Lower leg skin (tissue), 3 donors: ENCODE results near the gene EBF3.

Source experiments
- POLR2A ChIP-seq, 2 donors: fragments of 450-650 bp; IDR thresholded peaks; one replicate each; pipeline ENCODE4 v1.6.1; 2016 to 2017; ENCODE audit warnings: antibody characterized with exemption in 2 of 2, mild to moderate bottlenecking in 1 of 2, moderate library complexity in 1 of 2
- TF ChIP-seq, protein P1 (sequence below), 3 donors: fragments of 450-650 bp; IDR thresholded peaks; one replicate each; pipeline ENCODE4 v1.5.1; 2016; ENCODE audit warnings: antibody characterized with exemption in 3 of 3, mild to moderate bottlenecking in 3 of 3, moderate library complexity in 2 of 3

DNA sequence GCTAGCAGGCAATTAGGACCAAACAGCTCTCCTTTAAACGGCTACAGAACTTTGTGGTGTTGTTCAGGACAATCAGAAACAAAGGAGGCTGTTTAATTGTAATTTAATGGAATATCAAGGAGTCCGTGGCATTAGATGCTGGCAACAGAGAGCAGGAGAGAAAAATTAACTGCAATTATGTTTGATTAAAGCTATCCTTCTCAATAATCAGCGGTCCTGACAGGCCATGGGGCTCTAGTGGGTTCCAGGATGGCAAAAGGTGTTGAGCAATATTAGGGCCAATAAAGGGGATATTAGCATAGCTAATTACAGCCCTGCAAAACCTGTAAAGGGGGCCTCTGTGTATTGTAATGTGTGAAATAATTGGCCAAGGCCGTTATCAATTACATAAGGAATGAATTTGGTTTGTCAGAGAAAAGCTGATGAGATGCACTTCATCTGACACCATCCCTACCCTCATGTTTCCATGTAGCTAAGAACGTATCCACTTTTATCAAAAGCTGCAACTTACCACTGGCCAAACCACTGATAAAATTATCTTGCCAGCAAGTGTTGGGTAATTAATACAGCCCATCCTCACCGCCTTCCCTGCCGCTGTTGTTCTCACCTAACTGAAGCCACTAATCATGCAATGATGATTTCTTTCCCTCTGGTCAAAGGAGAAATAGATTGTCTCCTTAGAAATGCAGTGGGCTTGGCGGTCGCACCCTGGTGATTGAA, 81.6 kb downstream of the EBF3 start:
- no peak for TF ChIP-seq POLR2A (IDR thresholded peaks at IDR 0.05)
- TF ChIP-seq, protein P1, sequence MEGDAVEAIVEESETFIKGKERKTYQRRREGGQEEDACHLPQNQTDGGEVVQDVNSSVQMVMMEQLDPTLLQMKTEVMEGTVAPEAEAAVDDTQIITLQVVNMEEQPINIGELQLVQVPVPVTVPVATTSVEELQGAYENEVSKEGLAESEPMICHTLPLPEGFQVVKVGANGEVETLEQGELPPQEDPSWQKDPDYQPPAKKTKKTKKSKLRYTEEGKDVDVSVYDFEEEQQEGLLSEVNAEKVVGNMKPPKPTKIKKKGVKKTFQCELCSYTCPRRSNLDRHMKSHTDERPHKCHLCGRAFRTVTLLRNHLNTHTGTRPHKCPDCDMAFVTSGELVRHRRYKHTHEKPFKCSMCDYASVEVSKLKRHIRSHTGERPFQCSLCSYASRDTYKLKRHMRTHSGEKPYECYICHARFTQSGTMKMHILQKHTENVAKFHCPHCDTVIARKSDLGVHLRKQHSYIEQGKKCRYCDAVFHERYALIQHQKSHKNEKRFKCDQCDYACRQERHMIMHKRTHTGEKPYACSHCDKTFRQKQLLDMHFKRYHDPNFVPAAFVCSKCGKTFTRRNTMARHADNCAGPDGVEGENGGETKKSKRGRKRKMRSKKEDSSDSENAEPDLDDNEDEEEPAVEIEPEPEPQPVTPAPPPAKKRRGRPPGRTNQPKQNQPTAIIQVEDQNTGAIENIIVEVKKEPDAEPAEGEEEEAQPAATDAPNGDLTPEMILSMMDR (IDR thresholded peaks at IDR 0.05), result no peak
